GDM1 (cell line): ENCODE results near the gene FAM200A.
A peak's percentile ranks its signal among the peaks of the same experiment; 100 is the strongest.
"Not testable (repeated sequence)": the region's sequence is repeated elsewhere in the genome, so short reads cannot be mapped to it uniquely, and the experiment has no call there.

Experiments used
- DNase-seq: peaks from one replicate; lab custom pipeline; 2025; lab: John Stamatoyannopoulos, UW

Gene FAM200A

DNA sequence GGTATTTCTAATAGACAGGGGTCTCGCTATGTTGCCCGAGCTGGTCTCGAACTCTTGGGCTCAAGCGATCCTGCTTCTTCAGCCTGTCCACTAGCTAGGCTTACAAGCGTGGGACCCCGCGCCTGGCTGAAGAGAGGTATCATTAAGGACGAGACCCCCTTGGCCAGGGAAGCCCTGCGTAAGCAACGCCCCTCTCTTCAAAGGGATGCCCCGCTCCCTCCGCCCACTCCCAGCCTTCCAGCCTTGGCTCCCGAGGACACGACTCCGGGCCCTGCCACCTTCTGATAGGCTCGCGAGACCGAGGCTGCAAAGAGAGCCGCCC is 47.7 kb downstream of the FAM200A start:
- DNase-seq = peak; percentile 95

DNA sequence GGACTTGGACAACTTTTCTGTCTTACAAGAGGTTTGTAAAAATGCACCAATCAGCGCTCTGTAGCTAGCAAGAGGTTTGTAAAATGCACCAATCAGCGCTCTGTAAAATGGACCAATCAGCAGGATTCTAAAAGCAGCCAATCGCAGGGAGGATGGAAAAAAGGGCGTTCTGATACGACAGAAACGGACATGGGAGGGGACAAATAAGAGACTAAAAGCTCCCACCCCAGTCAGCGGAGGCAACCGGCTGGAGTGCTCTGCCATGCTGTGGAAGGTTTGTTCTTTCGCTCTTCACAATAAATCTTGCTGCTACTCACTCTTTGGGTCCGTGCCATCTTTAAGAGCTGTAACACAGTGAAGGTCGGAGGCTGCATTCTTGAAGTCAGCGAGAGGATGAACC is 50.7 kb downstream of the FAM200A start:
- not testable (repeated sequence) for DNase-seq

DNA sequence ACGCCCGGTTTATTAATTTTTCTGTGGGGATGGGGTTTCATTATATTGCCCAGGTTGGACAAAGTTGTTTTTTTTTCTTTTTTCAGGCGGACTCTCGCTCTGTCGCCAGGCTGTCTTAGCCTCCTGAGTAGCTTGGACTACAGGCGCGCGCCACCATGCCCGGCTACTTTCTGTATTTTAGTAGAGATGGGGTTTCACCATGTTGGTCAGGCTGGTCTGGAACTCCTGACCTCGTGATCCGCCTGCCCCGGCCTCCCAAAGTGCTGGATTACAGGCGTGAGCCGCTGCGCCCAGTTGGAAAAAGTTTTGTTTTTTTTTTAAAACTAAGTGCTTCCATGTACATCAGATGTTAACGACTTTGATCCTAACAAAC is 51.3 kb downstream of the FAM200A start:
- no peak for DNase-seq

DNA sequence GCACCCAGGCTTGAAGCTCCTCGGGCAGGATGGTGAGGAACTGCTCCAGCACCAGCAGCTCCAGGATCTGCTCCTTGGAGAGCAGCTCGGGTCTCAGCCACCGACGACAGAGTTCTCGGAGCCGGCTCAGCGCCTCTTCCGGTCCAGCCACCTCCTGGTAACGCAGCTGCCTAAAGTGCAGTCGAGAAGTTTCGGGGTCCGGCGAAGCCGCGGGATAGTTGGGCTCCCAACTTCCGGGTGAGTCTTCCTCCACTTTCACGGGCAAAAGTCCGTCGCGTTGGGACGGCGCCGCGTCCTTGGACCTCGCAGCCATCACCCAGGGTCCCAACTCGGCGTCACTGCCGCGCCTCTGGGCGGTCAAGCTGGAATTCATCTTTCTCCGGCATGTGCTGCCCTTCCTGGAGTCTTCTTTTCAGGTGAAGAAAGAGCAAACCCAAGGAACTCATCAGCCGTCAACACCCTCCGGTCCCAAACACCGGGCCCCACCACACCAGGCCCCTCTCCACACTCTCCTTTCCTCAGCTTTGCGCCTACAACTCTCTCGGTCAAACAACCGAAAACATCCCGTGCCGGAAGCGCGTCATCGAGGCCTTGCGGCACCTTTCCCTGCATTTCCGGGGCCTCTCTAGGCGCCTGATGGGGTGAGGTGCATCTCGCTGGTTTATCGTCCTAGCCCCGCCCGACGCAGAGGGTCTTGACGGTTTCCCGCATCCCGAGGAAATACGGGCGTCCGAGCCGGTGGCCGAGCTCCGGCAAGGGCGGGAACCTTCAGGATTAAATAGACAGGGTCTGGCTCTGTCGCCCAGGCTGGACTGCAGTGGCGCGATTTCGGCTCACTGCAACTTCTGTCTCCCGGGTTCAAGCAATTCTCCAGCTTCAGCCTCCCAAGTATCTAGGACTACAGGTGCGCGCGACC is 51.9 kb downstream of the FAM200A start, which contains the start of gene ZNF394:
ZNF394 (minus strand) TSS at position 561 of the 916 bp plus-strand sequence; CDS start at position 373, 188 bp downstream.
- peak; percentile 85 for DNase-seq

DNA sequence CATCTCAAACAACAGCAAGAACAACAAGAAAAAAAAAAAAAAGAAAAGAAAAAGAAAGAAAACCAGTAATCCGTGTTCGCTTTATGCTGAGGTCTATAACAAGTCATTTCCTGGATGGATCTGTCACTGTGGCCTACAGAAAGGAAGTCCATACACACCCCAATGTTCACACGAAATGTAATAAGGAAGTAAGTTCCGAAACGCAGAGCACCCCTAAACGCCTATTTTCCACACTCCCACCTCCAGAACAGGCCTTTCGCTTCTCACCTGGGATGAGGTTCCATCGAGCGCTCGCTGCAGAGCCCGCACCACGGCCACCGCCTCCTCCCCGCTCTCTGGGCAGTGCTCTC is 52.6 kb downstream of the FAM200A start:
- DNase-seq = no peak

DNA sequence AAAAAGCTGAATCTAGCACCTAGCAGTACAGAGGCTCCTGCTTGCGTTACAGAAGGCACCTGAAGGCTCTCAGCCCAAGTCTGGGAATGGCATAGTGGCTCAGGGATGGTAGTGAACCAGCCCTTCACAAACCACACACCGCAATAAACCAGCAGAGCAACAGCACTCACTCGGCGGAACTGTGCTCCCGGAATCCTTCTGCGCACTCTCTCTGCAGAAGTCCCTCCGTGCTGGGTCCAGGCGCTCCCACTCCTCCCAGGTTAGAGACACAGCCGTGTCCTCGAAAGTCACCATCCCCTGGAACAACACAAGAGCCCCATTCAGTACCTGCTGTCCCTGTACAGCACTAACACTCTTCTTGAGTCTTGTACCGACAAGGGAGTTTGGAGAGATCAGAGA is 53.4 kb downstream of the FAM200A start:
- DNase-seq = no peak

DNA sequence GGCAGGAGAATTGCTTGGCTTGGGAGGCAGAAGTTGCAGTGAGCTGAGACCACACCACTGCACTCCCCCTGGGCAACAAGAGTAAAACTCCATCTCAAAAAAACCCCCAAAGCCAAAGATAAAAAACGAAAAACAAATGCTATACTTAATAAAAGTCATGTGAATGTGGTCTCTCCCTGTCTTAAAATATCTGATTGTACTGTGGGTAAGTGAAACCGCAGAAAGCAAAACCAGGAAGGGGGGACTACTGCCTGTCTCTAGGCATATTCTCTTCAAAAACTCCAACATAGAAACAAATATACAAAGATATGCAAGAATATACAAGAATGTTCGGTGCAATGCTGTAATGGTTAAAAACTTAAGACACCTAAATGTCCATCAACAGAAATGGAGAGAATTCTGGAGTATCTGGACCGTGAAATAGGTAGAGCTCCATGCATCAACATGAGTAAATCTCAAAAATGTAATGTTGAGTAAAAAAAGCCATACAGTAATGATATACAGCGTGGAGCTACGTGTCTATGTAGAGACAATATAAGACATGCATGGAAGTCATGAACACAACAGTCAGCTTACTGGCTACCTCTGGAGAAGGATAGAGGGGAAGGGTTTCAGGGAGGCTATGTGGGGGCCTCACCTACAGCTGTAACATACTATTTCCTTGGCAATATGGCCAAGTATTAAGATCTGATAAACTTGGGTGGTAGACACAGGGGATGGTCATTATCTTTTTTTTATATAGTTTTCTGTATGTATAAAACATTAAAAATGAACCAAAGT is 54.0 kb downstream of the FAM200A start:
- DNase-seq = no peak
